Body of pancreas (tissue), 4 donors: ENCODE measurements around the gene ZNF672. TPM values are rescaled to one million over a fixed set of nuclear protein-coding genes. Genes with fewer than 3 reads are reported as not detected.
"Not testable (repeated sequence)": the region's sequence is repeated elsewhere in the genome, so short reads cannot be mapped to it uniquely, and the experiment has no call there.

Experiments
- ATAC-seq: fragments of 150-250 bp; one replicate; pipeline ENCODE4 v1.9.1; 2016
- DNase-seq, 4 donors: peaks; one replicate each; pipeline ENCODE4 v3.0.0-alpha.2; 2019
- H3K27ac ChIP-seq, 4 donors: fragments of 200-600 bp; sonication (generic); 1 replicate in 3 of 4; 2 replicates in 1 of 4; pipeline versions ENCODE4 v1.5.1 to v1.6.1; 2016 to 2019; ENCODE audit warnings: mild to moderate bottlenecking in 1 of 4, mixed read lengths in 1 of 4, moderate library complexity in 1 of 4
- H3K27me3 ChIP-seq, 2 donors: fragments of 200-600 bp; sonication (generic); one replicate each; pipeline ENCODE4 v1.6.0; 2016; ENCODE audit warnings: mild to moderate bottlenecking in 1 of 2
- H3K36me3 ChIP-seq, 2 donors: fragments of 200-600 bp; sonication (generic); replicated peaks in 1 of 2; 2 replicates each; pipeline ENCODE4 v1.5.1; 2016; ENCODE audit warnings: low read depth in 2 of 2; ENCODE audit not compliant: insufficient read depth in 1 of 2
- H3K4me1 ChIP-seq: fragments of 200-600 bp; sonication (generic); one replicate; pipeline ENCODE4 v1.6.0; 2016
- H3K4me3 ChIP-seq, 2 donors: fragments of 200-600 bp; sonication (generic); 1 replicate in 1 of 2; 2 replicates in 1 of 2; pipeline ENCODE4 v1.5.1; 2016 to 2019
- H3K9me3 ChIP-seq, 3 donors: fragments of 200-600 bp; sonication (generic); 1 replicate in 2 of 3; 2 replicates in 1 of 3; pipeline ENCODE4 v1.5.1; 2016
- POLR2A ChIP-seq, 3 donors: fragments of 450-650 bp; IDR thresholded peaks; one replicate each; pipeline ENCODE4 v1.6.1; 2016; ENCODE audit warnings: antibody characterized with exemption in 3 of 3, mild to moderate bottlenecking in 2 of 3
- WGBS, 2 donors: methylation state at CpG; one replicate each; pipeline ENCODE4 v1.1.5; 2017; 5-methylcytosine and 5-hydroxymethylcytosine counted together
- intact Hi-C: fragments of 100-400 bp; cut with DNase I; formaldehyde crosslinking; loops from one replicate; pipeline ENCODE4 v1.15.1; 2023
- total RNA-seq, 2 donors: library from RNA; depleted of rRNA; stranded (reverse); fragments of >200 nt; gene quantifications; one replicate each; pipeline ENCODE4 v1.1.0, GENCODE V29; 2016
- TF ChIP-seq, protein P1 (sequence below), 7 experiments: fragments of 450-650 bp in 4 of 7; fragments of 200-600 bp in 3 of 7; sonication (generic) in 3 of 7; IDR thresholded peaks; one replicate each; pipeline ENCODE4 v1.5.1; 2016 to 2019; ENCODE audit warnings: antibody characterized with exemption in 7 of 7

The ZNF672 gene
- total RNA-seq, 2 donors from 2014 or later = 18.8 to 27.2 TPM

- ATAC-seq = no peak
- DNase-seq = no peak
- intact Hi-C loops = no loop called here
- 51 to 55% methylated on average over 3 of the region's 3 CpGs for WGBS, 2 donors
- H3K36me3 ChIP-seq = no peaks in the 10 kb centered on the region
- no peaks in the 10 kb centered on the region for H3K27me3 ChIP-seq
- H3K27ac ChIP-seq = no peak overlapping the region
- H3K9me3 ChIP-seq = no peaks in the 10 kb centered on the region
- TF ChIP-seq, protein P1, sequence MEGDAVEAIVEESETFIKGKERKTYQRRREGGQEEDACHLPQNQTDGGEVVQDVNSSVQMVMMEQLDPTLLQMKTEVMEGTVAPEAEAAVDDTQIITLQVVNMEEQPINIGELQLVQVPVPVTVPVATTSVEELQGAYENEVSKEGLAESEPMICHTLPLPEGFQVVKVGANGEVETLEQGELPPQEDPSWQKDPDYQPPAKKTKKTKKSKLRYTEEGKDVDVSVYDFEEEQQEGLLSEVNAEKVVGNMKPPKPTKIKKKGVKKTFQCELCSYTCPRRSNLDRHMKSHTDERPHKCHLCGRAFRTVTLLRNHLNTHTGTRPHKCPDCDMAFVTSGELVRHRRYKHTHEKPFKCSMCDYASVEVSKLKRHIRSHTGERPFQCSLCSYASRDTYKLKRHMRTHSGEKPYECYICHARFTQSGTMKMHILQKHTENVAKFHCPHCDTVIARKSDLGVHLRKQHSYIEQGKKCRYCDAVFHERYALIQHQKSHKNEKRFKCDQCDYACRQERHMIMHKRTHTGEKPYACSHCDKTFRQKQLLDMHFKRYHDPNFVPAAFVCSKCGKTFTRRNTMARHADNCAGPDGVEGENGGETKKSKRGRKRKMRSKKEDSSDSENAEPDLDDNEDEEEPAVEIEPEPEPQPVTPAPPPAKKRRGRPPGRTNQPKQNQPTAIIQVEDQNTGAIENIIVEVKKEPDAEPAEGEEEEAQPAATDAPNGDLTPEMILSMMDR (IDR thresholded peaks at IDR 0.05) = no peak
- TF ChIP-seq POLR2A (IDR thresholded peaks at IDR 0.05) = no peak
- peaks cover 23% of the 10 kb centered on the region for H3K4me1 ChIP-seq
- H3K4me3 ChIP-seq = no peak overlapping the region
These were observed 9.2 kb upstream of the ZNF672 start for GRCh38 chr1:248828845-248829244.

- H3K4me1 ChIP-seq, H3K4me3 ChIP-seq, intact Hi-C loops, DNase-seq, H3K36me3 ChIP-seq, ATAC-seq, H3K9me3 ChIP-seq, H3K27ac ChIP-seq, H3K27me3 ChIP-seq: not testable (repeated sequence)
- 38 to 50% methylated on average over 3 of the region's 3 CpGs for WGBS, 2 donors
These were observed 7.4 kb upstream of the ZNF672 start for GRCh38 chr1:248830718-248831017.

- DNase-seq (no peak), ATAC-seq (no peak)
- no peak overlapping the region for H3K4me3 ChIP-seq
- 72 to 82% methylated on average over 1 of the region's 1 CpG for WGBS, 2 donors
- intact Hi-C loops = no loop called here
- TF ChIP-seq, protein P1 (IDR thresholded peaks at IDR 0.05) = no peak
- TF ChIP-seq POLR2A (IDR thresholded peaks at IDR 0.05) = no peak
- no peaks in the 10 kb centered on the region for H3K9me3 ChIP-seq
- H3K4me1 ChIP-seq = peaks cover 5% of the 10 kb centered on the region
- H3K27me3 ChIP-seq = no peaks in the 10 kb centered on the region
- no peak overlapping the region for H3K27ac ChIP-seq
- H3K36me3 ChIP-seq = no peaks in the 10 kb centered on the region
These were observed 6.2 kb upstream of the ZNF672 start for GRCh38 chr1:248831842-248832241.

DNA sequence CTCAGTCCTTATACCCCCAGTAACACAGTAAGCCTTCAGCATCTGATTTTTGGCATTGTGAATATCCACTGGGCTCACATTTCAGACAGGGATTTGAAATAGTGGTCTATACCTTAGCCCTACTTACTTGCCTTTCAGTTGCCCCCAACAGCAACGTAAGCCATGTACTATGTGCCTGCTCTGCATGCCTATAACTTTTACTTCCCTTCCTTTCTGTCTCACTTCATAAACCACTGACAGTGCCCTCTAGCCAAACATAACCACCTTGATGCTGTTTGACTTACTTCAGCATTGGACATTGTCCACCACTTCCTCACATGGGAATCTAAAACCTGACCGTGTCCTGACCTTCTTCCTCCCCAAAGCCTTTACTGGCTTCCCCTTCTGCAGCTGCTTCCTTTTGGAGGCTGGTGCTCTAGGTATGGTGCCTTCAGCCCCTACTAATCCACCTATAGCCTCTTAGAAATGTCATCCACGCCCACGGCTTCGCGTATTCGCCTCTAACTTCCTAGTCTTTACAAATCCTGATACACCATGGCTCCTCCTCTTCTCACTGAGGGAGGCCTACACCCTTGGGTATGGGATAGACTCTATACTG is 3.6 kb upstream of the ZNF672 start:
- H3K27ac ChIP-seq = no peak overlapping the region
- ATAC-seq (no peak), DNase-seq (no peak)
- TF ChIP-seq, protein P1 (IDR thresholded peaks at IDR 0.05) = no peak
- TF ChIP-seq POLR2A (IDR thresholded peaks at IDR 0.05) = no peak
- H3K27me3 ChIP-seq = no peaks in the 10 kb centered on the region
- peaks cover 13% of the 10 kb centered on the region for H3K4me1 ChIP-seq
- H3K4me3 ChIP-seq = no peak overlapping the region
- H3K36me3 ChIP-seq = no peaks in the 10 kb centered on the region
- intact Hi-C loops = no loop called here
- no peaks in the 10 kb centered on the region for H3K9me3 ChIP-seq
- 65 to 66% methylated on average over 7 of the region's 7 CpGs for WGBS, 2 donors

- DNase-seq = peak; percentile 43 to 50 (median 46)
- no peak for TF ChIP-seq POLR2A (IDR thresholded peaks at IDR 0.05)
- TF ChIP-seq, protein P1 (IDR thresholded peaks at IDR 0.05) = no peak
These were observed 811 bp upstream of the ZNF672 start for GRCh38 chr1:248837045-248837780.

More at GRCh38 chr1:248837045-248837780, 811 bp upstream of the ZNF672 start:
- Histone ChIP-seq H3K4me3 (peak overlapping the region; percentile 46 to 51), H3K36me3 (no peaks in the 10 kb centered on the region), H3K4me1 (peaks cover 40% of the 10 kb centered on the region), H3K27ac (peak overlapping the region; percentile 94 to 100 (median 100)), H3K9me3 (no peaks in the 10 kb centered on the region), H3K27me3 (no peaks in the 10 kb centered on the region)
- WGBS, 2 donors = 38 to 39% methylated on average over 11 of the region's 11 CpGs
- ATAC-seq = no peak
- intact Hi-C loops = no loop called here
